Neural crest cell (in vitro differentiated cells): ENCODE data around the gene SERPINA12. TPM values are rescaled to one million over a fixed set of nuclear protein-coding genes. Genes with fewer than 3 reads are reported as not detected.

Experiments used
- DNase-seq: peaks from one replicate; pipeline ENCODE4 v3.0.0; 2021; ENCODE audit warnings: low read depth, mixed read lengths, low spot score
- H3K27ac Mint-ChIP-seq: one replicate; pipeline ENCODE4 v1.8.0; 2021; ENCODE audit warnings: mild to moderate bottlenecking, mixed read lengths; ENCODE audit not compliant: unreplicated experiment
- H3K27me3 Mint-ChIP-seq: 2 replicates; pipeline ENCODE4 v1.8.0; 2021; ENCODE audit warnings: low read depth, mild to moderate bottlenecking, mixed read lengths
- H3K36me3 Mint-ChIP-seq: 2 replicates; pipeline ENCODE4 v1.8.0; 2021; ENCODE audit warnings: low read depth, mild to moderate bottlenecking, mixed read lengths
- H3K4me1 Mint-ChIP-seq: 2 replicates; pipeline ENCODE4 v1.8.0; 2021; ENCODE audit warnings: mixed read lengths
- H3K4me3 Mint-ChIP-seq: one replicate; pipeline ENCODE4 v1.8.0; 2021; ENCODE audit warnings: mild to moderate bottlenecking, mixed read lengths
- H3K9me3 Mint-ChIP-seq: 2 replicates; pipeline ENCODE4 v1.8.0; 2021; ENCODE audit warnings: mixed read lengths
- CTCF ChIP-seq: fragments of 200-600 bp; sonication (generic); conservative IDR thresholded peaks from 2 replicates; pipeline ENCODE4 v1.5.0; 2021; ENCODE audit warnings: antibody characterized with exemption, mild to moderate bottlenecking
- total RNA-seq: library from RNA; stranded (reverse); gene quantifications from 2 replicates; pipeline ENCODE4 v1.2.1, GENCODE V29; 2021

The SERPINA12 gene
- total RNA-seq, 1 donor from 2014 or later, result not detected

DNA sequence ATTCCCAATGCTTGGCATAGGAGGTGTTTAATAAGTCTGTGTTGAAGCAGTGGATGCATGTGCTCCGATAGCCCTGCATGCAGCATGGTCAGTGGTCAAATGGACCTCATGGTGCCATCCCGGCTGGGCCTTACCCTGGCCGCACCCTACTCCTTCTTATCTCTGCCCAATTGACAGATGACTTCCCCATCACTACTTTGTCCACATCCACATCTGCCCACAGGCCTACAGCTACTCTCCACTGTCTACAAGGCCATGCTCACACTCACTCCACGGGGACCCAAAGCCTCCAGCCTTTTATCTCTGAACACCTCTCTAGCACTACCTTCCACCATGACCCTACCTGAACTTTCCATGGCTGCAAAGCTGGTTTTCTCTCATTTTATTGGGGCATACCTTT lies 68.1 kb downstream of the SERPINA12 start:
- H3K36me3 Mint-ChIP-seq, result no peaks in the 10 kb centered on the region
- peaks cover 23% of the 10 kb centered on the region for H3K27me3 Mint-ChIP-seq
- peaks cover 11% of the 10 kb centered on the region for H3K9me3 Mint-ChIP-seq
- no peak overlapping the region for H3K4me3 Mint-ChIP-seq
- DNase-seq, result no peak
- no peaks in the 10 kb centered on the region for H3K4me1 Mint-ChIP-seq
- TF ChIP-seq CTCF, result no peak
- no peak overlapping the region for H3K27ac Mint-ChIP-seq

- Mint-ChIP-seq H3K4me3 (no peak overlapping the region), H3K9me3 (peaks cover 11% of the 10 kb centered on the region), H3K27ac (no peak overlapping the region), H3K4me1 (no peaks in the 10 kb centered on the region), H3K27me3 (peaks cover 23% of the 10 kb centered on the region), H3K36me3 (no peaks in the 10 kb centered on the region)
- TF ChIP-seq CTCF, result no peak
- no peak for DNase-seq
Observed at GRCh38 chr14:94439453-94440057, 69.7 kb downstream of the SERPINA12 start.

Other genes with a start within 250 kb of the SERPINA12 start
- gene SERPINA10, start 216.2 kb downstream of the SERPINA12 start, total RNA-seq, result not detected in 2 replicates
- gene SERPINA6, start 186.1 kb downstream of the SERPINA12 start, total RNA-seq, result not detected in 2 replicates
- not detected in 2 replicates for gene SERPINA2, start 142.8 kb downstream of the SERPINA12 start, total RNA-seq
- not detected in 2 replicates for gene SERPINA1, start 120.9 kb downstream of the SERPINA12 start, total RNA-seq
- gene SERPINA11, start 56.7 kb downstream of the SERPINA12 start, total RNA-seq, result not detected in 2 replicates
- not detected in 2 replicates for gene SERPINA9, start 33.3 kb downstream of the SERPINA12 start, total RNA-seq
- gene SERPINA4, start 52.0 kb upstream of the SERPINA12 start, total RNA-seq, result not detected in 2 replicates
- 1.0 and 1.4 TPM in 2 replicates for gene SERPINA5, start 72.0 kb upstream of the SERPINA12 start, total RNA-seq
- not detected in 2 replicates for gene SERPINA3, start 102.9 kb upstream of the SERPINA12 start, total RNA-seq